KMS-11 (cell line): ENCODE results near the gene C16orf78.

Experiments
- H2AFZ ChIP-seq: fragments of 200-600 bp; sonication (generic); 2 replicates; pipeline ENCODE4 v1.6.1; 2016; ENCODE audit warnings: antibody characterized with exemption, mixed run types, low read depth
- H3K27ac ChIP-seq: fragments of 200-600 bp; sonication (generic); 2 replicates; pipeline ENCODE4 v1.6.1; 2016; ENCODE audit warnings: mild to moderate bottlenecking, mixed run types
- H3K27me3 ChIP-seq: fragments of 200-600 bp; sonication (generic); 2 replicates; pipeline ENCODE4 v1.6.1; 2017; ENCODE audit warnings: mild to moderate bottlenecking, low read depth, mixed run types, moderate library complexity; ENCODE audit not compliant: insufficient read depth
- H3K36me3 ChIP-seq: fragments of 200-600 bp; sonication (generic); 2 replicates; pipeline ENCODE4 v1.6.1; 2017; ENCODE audit warnings: mild to moderate bottlenecking, mixed run types; ENCODE audit not compliant: insufficient read depth
- H3K4me1 ChIP-seq: fragments of 200-600 bp; sonication (generic); 2 replicates; pipeline ENCODE4 v1.6.1; 2016; ENCODE audit warnings: mild to moderate bottlenecking, low read depth, mixed run types; ENCODE audit not compliant: poor library complexity, severe bottlenecking
- H3K4me2 ChIP-seq: fragments of 200-600 bp; sonication (generic); 2 replicates; pipeline ENCODE4 v1.7.0; 2016; ENCODE audit warnings: mild to moderate bottlenecking, mixed run types
- H3K4me3 ChIP-seq: fragments of 200-600 bp; sonication (generic); IDR thresholded peaks from 2 replicates; pipeline ENCODE4 v1.6.1; 2017; ENCODE audit warnings: low read depth, low read length, mixed read lengths; ENCODE audit not compliant: insufficient read depth
- H3K79me2 ChIP-seq: fragments of 200-600 bp; sonication (generic); 2 replicates; pipeline ENCODE4 v1.6.1; 2016; ENCODE audit warnings: low read depth, mixed run types; ENCODE audit not compliant: insufficient read depth
- H3K9ac ChIP-seq: fragments of 200-600 bp; sonication (generic); 2 replicates; pipeline ENCODE4 v1.6.1; 2016; ENCODE audit warnings: mild to moderate bottlenecking, mixed run types
- H4K20me1 ChIP-seq: fragments of 200-600 bp; sonication (generic); 2 replicates; pipeline ENCODE4 v1.6.1; 2016; ENCODE audit warnings: mild to moderate bottlenecking, mixed run types; ENCODE audit not compliant: insufficient read depth
- TF ChIP-seq, protein P1 (sequence below): fragments of 200-600 bp; sonication (generic); conservative IDR thresholded peaks from 2 replicates; pipeline ENCODE4 v1.6.1; 2017; ENCODE audit warnings: low read depth, mild to moderate bottlenecking, antibody characterized with exemption, low read length, moderate library complexity, mixed read lengths

The C16orf78 gene

GRCh38 chr16:49396206-49396720 is 22.7 kb downstream of the C16orf78 start:
- Histone ChIP-seq H4K20me1 (no peaks in the 10 kb centered on the region), H3K4me2 (no peak overlapping the region), H3K9ac (no peak overlapping the region), H3K27me3 (no peaks in the 10 kb centered on the region; the same call in 1 of the 2 replicates), H2AFZ (no peak overlapping the region), H3K27ac (no peak overlapping the region), H3K36me3 (no peaks in the 10 kb centered on the region), H3K4me1 (no peaks in the 10 kb centered on the region), H3K79me2 (no peaks in the 10 kb centered on the region), H3K4me3 (no peak overlapping the region)
- TF ChIP-seq, protein P1, sequence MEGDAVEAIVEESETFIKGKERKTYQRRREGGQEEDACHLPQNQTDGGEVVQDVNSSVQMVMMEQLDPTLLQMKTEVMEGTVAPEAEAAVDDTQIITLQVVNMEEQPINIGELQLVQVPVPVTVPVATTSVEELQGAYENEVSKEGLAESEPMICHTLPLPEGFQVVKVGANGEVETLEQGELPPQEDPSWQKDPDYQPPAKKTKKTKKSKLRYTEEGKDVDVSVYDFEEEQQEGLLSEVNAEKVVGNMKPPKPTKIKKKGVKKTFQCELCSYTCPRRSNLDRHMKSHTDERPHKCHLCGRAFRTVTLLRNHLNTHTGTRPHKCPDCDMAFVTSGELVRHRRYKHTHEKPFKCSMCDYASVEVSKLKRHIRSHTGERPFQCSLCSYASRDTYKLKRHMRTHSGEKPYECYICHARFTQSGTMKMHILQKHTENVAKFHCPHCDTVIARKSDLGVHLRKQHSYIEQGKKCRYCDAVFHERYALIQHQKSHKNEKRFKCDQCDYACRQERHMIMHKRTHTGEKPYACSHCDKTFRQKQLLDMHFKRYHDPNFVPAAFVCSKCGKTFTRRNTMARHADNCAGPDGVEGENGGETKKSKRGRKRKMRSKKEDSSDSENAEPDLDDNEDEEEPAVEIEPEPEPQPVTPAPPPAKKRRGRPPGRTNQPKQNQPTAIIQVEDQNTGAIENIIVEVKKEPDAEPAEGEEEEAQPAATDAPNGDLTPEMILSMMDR = no peak

- H2AFZ ChIP-seq = no peak overlapping the region
- H3K9ac ChIP-seq = no peak overlapping the region
- H3K27ac ChIP-seq = no peak overlapping the region
- no peak overlapping the region for H3K4me2 ChIP-seq
- no peaks in the 10 kb centered on the region for H3K36me3 ChIP-seq
- no peak overlapping the region for H3K4me3 ChIP-seq
- H4K20me1 ChIP-seq = no peaks in the 10 kb centered on the region
- TF ChIP-seq, protein P1 = no peak
- no peaks in the 10 kb centered on the region for H3K4me1 ChIP-seq
- no peaks in the 10 kb centered on the region for H3K27me3 ChIP-seq
- H3K79me2 ChIP-seq = no peaks in the 10 kb centered on the region
Measured at GRCh38 chr16:49398761-49399160, 25.2 kb downstream of the C16orf78 start.

GRCh38 chr16:49399594-49400364 is 26.2 kb downstream of the C16orf78 start:
- no peak overlapping the region for H3K27ac ChIP-seq
- no peaks in the 10 kb centered on the region for H3K79me2 ChIP-seq
- H4K20me1 ChIP-seq = no peaks in the 10 kb centered on the region
- H3K4me1 ChIP-seq = no peaks in the 10 kb centered on the region
- H3K27me3 ChIP-seq = no peaks in the 10 kb centered on the region
- no peaks in the 10 kb centered on the region for H3K36me3 ChIP-seq
- no peak overlapping the region for H3K4me2 ChIP-seq
- no peak overlapping the region for H3K9ac ChIP-seq
- H2AFZ ChIP-seq = no peak overlapping the region
- TF ChIP-seq, protein P1 = no peak
- H3K4me3 ChIP-seq = no peak overlapping the region

DNA sequence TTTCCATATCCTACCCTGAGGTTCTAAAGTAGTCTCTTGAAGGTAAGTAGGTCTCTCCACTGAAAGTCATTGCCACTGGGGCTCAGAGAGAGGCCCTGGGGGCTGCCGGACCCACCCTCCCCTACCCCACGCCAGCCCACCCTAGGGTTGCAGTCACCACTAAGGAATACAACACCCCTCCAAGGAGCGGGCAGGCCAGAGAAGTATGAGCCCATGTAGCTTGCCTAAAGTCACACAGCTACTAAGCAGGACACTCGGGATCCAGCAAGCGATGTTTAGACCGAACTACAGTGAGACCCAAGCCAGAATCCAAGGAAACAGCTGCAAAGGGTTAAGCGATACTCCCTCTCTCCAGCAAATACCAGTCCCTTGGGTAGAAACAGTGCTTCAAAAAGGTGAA is 27.0 kb downstream of the C16orf78 start:
- no peak overlapping the region for H3K27ac ChIP-seq
- H3K4me2 ChIP-seq = no peak overlapping the region
- H3K4me1 ChIP-seq = no peaks in the 10 kb centered on the region
- no peaks in the 10 kb centered on the region for H3K27me3 ChIP-seq
- H2AFZ ChIP-seq = no peak overlapping the region
- H3K79me2 ChIP-seq = no peaks in the 10 kb centered on the region
- H4K20me1 ChIP-seq = no peaks in the 10 kb centered on the region
- no peaks in the 10 kb centered on the region for H3K36me3 ChIP-seq
- no peak overlapping the region for H3K4me3 ChIP-seq
- no peak overlapping the region for H3K9ac ChIP-seq
- TF ChIP-seq, protein P1 = no peak
